Measurements from ENCODE around the gene CYP17A1.
"Not testable (repeated sequence)": the region's sequence is repeated elsewhere in the genome, so short reads cannot be mapped to it uniquely, and the experiment has no call there.

CYP17A1 gene

DNA sequence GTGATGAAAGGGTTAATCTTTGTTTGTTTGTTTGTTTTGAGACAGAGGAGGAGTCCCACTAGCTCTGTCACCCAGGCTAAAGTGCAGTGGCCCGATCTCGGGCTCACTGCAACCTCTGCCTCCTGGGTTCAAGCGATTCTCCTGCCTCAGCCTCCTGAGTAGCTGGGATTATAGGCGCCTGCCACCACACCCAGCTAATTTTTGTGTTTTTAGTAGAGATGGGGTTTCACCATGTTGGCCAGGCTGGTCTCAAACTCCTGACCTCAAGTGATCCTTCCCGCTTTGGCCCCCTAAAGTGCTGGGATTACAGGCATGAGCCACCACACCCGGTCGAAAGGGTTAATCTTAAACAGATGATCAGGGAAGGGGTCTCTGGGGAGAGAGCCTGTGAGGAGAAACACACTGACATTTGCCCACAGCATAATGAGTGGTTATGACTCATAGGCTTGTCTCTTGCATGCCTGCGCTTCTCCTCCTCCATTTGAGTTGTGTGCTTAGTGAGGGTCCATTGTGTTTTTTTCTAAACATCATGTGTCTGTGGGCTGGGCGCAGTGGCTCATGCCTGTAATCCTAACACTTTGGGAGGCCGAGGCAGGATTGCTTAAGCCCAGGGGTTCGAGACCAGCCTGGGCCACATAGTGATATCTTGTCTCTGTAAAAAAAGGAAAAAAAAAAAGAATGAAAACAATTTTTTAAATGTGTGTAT, 18.7 kb upstream of the CYP17A1 start:
- WGBS: 10% methylated on average over 11 of the region's 11 CpGs
- H2AK5ac ChIP-seq (ENCODE audit: low read length, severe bottlenecking); H3K14ac ChIP-seq (ENCODE audit: low read length in 2 of 2); H2BK5ac ChIP-seq (ENCODE audit: low read depth, low read length, poor library complexity, severe bottlenecking); H4K8ac ChIP-seq (ENCODE audit: low read length); H3K36me3 ChIP-seq (ENCODE audit: control insufficient read depth in 1 of 2, insufficient read depth in 2 of 2, low read depth in 1 of 2, low read length in 2 of 2); H3K4me2 ChIP-seq (ENCODE audit: low read length, poor library complexity, severe bottlenecking); H3K27me3 ChIP-seq (ENCODE audit: control insufficient read depth in 1 of 2, insufficient read depth in 1 of 2, low read length in 2 of 2); H3K18ac ChIP-seq (ENCODE audit: low read depth in 1 of 2, low read length in 2 of 2); H2BK15ac ChIP-seq (ENCODE audit: low read depth, poor library complexity, severe bottlenecking); H2AFZ ChIP-seq (ENCODE audit: low read depth, low read length); H3K23ac ChIP-seq (ENCODE audit: low read length in 2 of 2); H4K91ac ChIP-seq (ENCODE audit: low read length); H3K4me1 ChIP-seq (ENCODE audit: control insufficient read depth, insufficient read depth, low read depth, low read length); H3K4ac ChIP-seq (ENCODE audit: low read depth in 1 of 2, low read length in 2 of 2); H2BK12ac ChIP-seq (ENCODE audit: low read length in 2 of 2); H3K9me3 ChIP-seq (ENCODE audit: control insufficient read depth, low read length); H2BK120ac ChIP-seq (ENCODE audit: low read depth, low read length): not testable (repeated sequence)
- Histone ChIP-seq H3K27ac (ENCODE audit: low read length, poor library complexity, severe bottlenecking) (peak overlapping the region; percentile 75), H3K9ac (ENCODE audit: low read length) (peak overlapping the region; percentile 97), H3K79me1 (replicated peaks; ENCODE audit: low read length, poor library complexity, severe bottlenecking) (peaks cover 15% of the 10 kb centered on the region), H3K4me3 (ENCODE audit: insufficient read depth in 1 of 2, low read depth in 1 of 2, low read length in 2 of 2) (peak overlapping the region in 1 of 2 experiments; percentile 91)
- DNase-seq: peak; percentile 99

DNA sequence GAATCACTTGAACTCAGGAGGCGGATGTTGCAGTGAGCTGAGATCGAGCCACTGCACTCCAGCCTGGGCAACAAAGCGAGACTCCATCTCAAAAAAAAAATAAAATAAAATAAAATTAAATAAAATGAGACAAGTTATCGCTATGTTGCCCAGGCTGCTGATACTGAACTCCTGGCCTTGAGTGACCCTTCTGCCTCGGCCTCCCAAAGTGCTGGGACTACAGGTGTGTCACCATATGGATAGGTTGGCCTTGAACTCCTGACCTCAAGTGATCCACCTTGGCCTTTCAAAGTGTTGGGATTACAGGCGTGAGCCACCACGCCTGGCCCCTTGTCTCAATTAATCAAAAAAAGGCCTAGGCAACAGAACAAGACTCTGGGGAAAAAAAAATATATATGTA, 16.0 kb upstream of the CYP17A1 start:
- not testable (repeated sequence) for H3K79me1 ChIP-seq (replicated peaks; ENCODE audit: low read length, poor library complexity, severe bottlenecking); H3K27ac ChIP-seq (ENCODE audit: low read length, poor library complexity, severe bottlenecking); H2AK5ac ChIP-seq (ENCODE audit: low read length, severe bottlenecking); H3K4me3 ChIP-seq (ENCODE audit: insufficient read depth in 1 of 2, low read depth in 1 of 2, low read length in 2 of 2); H2AFZ ChIP-seq (ENCODE audit: low read depth, low read length); H3K14ac ChIP-seq (ENCODE audit: low read length in 2 of 2); H3K9me3 ChIP-seq (ENCODE audit: control insufficient read depth, low read length); H2BK12ac ChIP-seq (ENCODE audit: low read length in 2 of 2); DNase-seq; H3K9ac ChIP-seq (ENCODE audit: low read length); H4K8ac ChIP-seq (ENCODE audit: low read length); H3K4me1 ChIP-seq (ENCODE audit: control insufficient read depth, insufficient read depth, low read depth, low read length); H2BK120ac ChIP-seq (ENCODE audit: low read depth, low read length); H2BK15ac ChIP-seq (ENCODE audit: low read depth, poor library complexity, severe bottlenecking); H3K18ac ChIP-seq (ENCODE audit: low read depth in 1 of 2, low read length in 2 of 2); H2BK5ac ChIP-seq (ENCODE audit: low read depth, low read length, poor library complexity, severe bottlenecking); H3K27me3 ChIP-seq (ENCODE audit: control insufficient read depth in 1 of 2, insufficient read depth in 1 of 2, low read length in 2 of 2); H3K23ac ChIP-seq (ENCODE audit: low read length in 2 of 2); H4K91ac ChIP-seq (ENCODE audit: low read length); H3K4me2 ChIP-seq (ENCODE audit: low read length, poor library complexity, severe bottlenecking); H3K4ac ChIP-seq (ENCODE audit: low read depth in 1 of 2, low read length in 2 of 2); H3K36me3 ChIP-seq (ENCODE audit: control insufficient read depth in 1 of 2, insufficient read depth in 2 of 2, low read depth in 1 of 2, low read length in 2 of 2)
- 93% methylated on average over 3 of the region's 7 CpGs for WGBS

DNA sequence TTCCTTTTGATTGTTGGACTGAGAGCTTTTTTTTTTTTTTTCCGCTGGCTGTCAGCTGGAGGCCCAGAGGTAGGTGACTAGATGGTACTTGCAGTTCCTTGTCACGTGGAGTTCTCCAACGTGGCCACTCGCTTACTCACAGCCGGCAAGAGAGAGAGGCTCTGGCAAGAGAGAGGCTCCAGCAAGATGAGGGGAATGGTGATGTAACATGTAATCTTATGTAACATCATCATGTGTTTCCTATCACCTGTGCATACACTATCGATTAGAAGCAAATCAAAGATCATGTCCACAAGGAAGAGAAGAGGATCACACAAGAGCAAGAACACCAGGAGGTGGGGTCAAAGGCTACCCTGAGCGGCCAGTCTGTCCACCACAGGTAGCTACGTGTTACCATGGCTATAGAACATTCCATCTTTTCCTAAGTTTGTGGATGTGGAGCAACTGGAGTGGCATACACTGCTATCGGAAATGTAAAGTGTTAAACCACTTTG, 12.9 kb upstream of the CYP17A1 start:
- Histone ChIP-seq H2BK120ac (ENCODE audit: low read depth, low read length) (no peak overlapping the region), H2AK5ac (ENCODE audit: low read length, severe bottlenecking) (no peak overlapping the region)
- 86% methylated on average over 8 of the region's 9 CpGs for WGBS

DNA sequence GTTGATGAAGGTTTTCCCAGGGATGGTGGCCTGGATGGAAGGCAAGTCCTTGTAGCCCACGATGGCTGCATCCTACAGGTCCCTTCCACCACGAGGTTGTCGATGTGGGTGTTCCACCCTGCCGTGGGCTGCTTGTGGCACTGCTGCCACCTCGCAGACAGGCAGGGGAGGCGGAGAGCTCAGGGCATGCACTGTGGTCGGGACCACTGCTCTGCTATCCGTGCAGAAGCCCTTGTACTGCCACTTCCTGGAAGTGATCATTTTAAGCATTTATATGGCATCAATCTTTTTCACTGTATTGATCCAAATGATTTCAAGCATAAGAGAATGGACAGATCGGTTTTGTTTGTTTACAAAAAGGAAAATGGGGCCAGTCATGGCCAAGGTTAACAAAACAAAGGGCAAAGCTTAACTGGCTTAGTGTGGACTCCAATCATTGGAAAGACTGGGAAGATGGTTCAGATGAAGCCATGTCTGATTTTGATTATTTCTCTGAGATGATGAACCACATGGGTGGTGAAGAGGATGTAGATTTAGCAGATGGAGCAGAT, 8.2 kb upstream of the CYP17A1 start:
- no peak for DNase-seq
- Histone ChIP-seq H3K4me3 (ENCODE audit: insufficient read depth in 1 of 2, low read depth in 1 of 2, low read length in 2 of 2) (no peak overlapping the region), H4K91ac (ENCODE audit: low read length) (peak overlapping the region; percentile 31), H2BK12ac (ENCODE audit: low read length in 2 of 2) (no peak overlapping the region), H4K8ac (ENCODE audit: low read length) (no peak overlapping the region), H2AFZ (ENCODE audit: low read depth, low read length) (no peak overlapping the region), H3K4me1 (ENCODE audit: control insufficient read depth, insufficient read depth, low read depth, low read length) (no peaks in the 10 kb centered on the region), H3K23ac (ENCODE audit: low read length in 2 of 2) (no peak overlapping the region), H3K18ac (ENCODE audit: low read depth in 1 of 2, low read length in 2 of 2) (no peak overlapping the region), H2AK5ac (ENCODE audit: low read length, severe bottlenecking) (no peak overlapping the region), H3K27me3 (ENCODE audit: control insufficient read depth in 1 of 2, insufficient read depth in 1 of 2, low read length in 2 of 2) (peaks cover 5 to 11% of the 10 kb centered on the region in 2 experiments), H2BK5ac (ENCODE audit: low read depth, low read length, poor library complexity, severe bottlenecking) (no peak overlapping the region), H3K79me1 (replicated peaks; ENCODE audit: low read length, poor library complexity, severe bottlenecking) (no peaks in the 10 kb centered on the region), H3K9me3 (ENCODE audit: control insufficient read depth, low read length) (peaks cover 3% of the 10 kb centered on the region), H3K4ac (ENCODE audit: low read depth in 1 of 2, low read length in 2 of 2) (no peak overlapping the region), H3K4me2 (ENCODE audit: low read length, poor library complexity, severe bottlenecking) (no peak overlapping the region), H3K14ac (ENCODE audit: low read length in 2 of 2) (no peak overlapping the region), H3K36me3 (ENCODE audit: control insufficient read depth in 1 of 2, insufficient read depth in 2 of 2, low read depth in 1 of 2, low read length in 2 of 2) (no peaks in the 10 kb centered on the region), H2BK120ac (ENCODE audit: low read depth, low read length) (no peak overlapping the region), H2BK15ac (ENCODE audit: low read depth, poor library complexity, severe bottlenecking) (no peak overlapping the region), H3K27ac (ENCODE audit: low read length, poor library complexity, severe bottlenecking) (no peak overlapping the region), H3K9ac (ENCODE audit: low read length) (no peak overlapping the region)
- 88% methylated on average over 7 of the region's 9 CpGs for WGBS

More for the DNA sequence above, 12.9 kb upstream of the CYP17A1 start:
- H2BK12ac ChIP-seq (ENCODE audit: low read length in 2 of 2): no peak overlapping the region
- H3K4me3 ChIP-seq (ENCODE audit: insufficient read depth in 1 of 2, low read depth in 1 of 2, low read length in 2 of 2): no peak overlapping the region
- H3K14ac ChIP-seq (ENCODE audit: low read length in 2 of 2): no peak overlapping the region
- no peak overlapping the region for H3K23ac ChIP-seq (ENCODE audit: low read length in 2 of 2)
- H3K36me3 ChIP-seq (ENCODE audit: control insufficient read depth in 1 of 2, insufficient read depth in 2 of 2, low read depth in 1 of 2, low read length in 2 of 2): no peaks in the 10 kb centered on the region
- H4K8ac ChIP-seq (ENCODE audit: low read length): no peak overlapping the region
- H2AFZ ChIP-seq (ENCODE audit: low read depth, low read length): no peak overlapping the region
- H3K18ac ChIP-seq (ENCODE audit: low read depth in 1 of 2, low read length in 2 of 2): no peak overlapping the region
- H3K9me3 ChIP-seq (ENCODE audit: control insufficient read depth, low read length): no peaks in the 10 kb centered on the region
- peaks cover 1% of the 10 kb centered on the region for H3K79me1 ChIP-seq (replicated peaks; ENCODE audit: low read length, poor library complexity, severe bottlenecking)
- H2BK15ac ChIP-seq (ENCODE audit: low read depth, poor library complexity, severe bottlenecking): no peak overlapping the region
- H3K27me3 ChIP-seq (ENCODE audit: control insufficient read depth in 1 of 2, insufficient read depth in 1 of 2, low read length in 2 of 2): no peaks in the 10 kb centered on the region
- no peak overlapping the region for H3K4me2 ChIP-seq (ENCODE audit: low read length, poor library complexity, severe bottlenecking)
- no peak overlapping the region for H2BK5ac ChIP-seq (ENCODE audit: low read depth, low read length, poor library complexity, severe bottlenecking)
- no peak for DNase-seq
- H4K91ac ChIP-seq (ENCODE audit: low read length): no peak overlapping the region
- H3K9ac ChIP-seq (ENCODE audit: low read length): no peak overlapping the region
- no peak overlapping the region for H3K27ac ChIP-seq (ENCODE audit: low read length, poor library complexity, severe bottlenecking)
- H3K4me1 ChIP-seq (ENCODE audit: control insufficient read depth, insufficient read depth, low read depth, low read length): peaks cover 2% of the 10 kb centered on the region
- H3K4ac ChIP-seq (ENCODE audit: low read depth in 1 of 2, low read length in 2 of 2): no peak overlapping the region
